ENCODE results near the gene C2orf69.
A peak's percentile ranks its signal among the peaks of the same experiment; 100 is the strongest.

Gene C2orf69

GRCh38 chr2:199968126-199968525 lies 57.0 kb downstream of the C2orf69 start:
- DNase-seq (ENCODE audit: low spot score): no peak

- DNase-seq (ENCODE audit: low spot score): no peak
Observed at GRCh38 chr2:199972088-199972626, 61.1 kb downstream of the C2orf69 start.

GRCh38 chr2:199973703-199974102 lies 62.6 kb downstream of the C2orf69 start:
- peak; percentile 59 for DNase-seq (ENCODE audit: low spot score)

DNA sequence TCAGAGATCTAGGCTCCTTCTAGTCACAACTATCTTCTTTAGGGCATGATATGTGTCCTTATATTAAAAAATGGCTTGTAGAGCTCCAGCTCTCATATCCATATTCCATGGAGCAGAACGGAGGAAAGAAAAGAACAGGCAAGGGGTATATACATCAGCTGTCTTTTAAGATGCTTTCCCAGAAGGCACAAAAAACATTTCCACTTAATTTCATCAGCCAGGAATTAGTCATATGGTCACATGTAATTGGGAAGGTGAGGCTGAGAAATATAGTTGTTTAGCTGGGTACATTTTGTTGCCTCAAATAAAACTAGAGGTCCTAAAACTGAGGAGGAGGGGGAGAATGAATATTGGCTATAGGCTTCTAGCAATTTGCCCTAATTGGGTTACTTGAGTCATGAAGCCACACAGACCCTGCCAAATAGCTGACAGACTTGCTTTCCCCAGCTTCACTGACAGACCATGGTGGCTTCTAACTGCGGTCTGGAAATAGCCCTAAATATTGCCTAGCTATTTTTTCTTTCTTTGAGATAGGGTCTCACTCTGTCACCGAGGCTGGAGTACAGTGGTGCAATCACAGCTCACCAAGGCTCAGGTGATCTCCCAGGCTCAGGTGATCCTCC lies 64.3 kb downstream of the C2orf69 start:
- DNase-seq (ENCODE audit: low spot score): peak; percentile 65
